Measurements from ENCODE around the gene EGFL7. TPM values are rescaled to one million over a fixed set of nuclear protein-coding genes. Genes with fewer than 3 reads are reported as not detected.

The EGFL7 gene
- total and polyA plus RNA-seq, 2 of the 13 experiments (the other 11 are each of a cell fraction or from before 2014, with no cell fraction given) = 0.20 to 5.1 TPM

DNA sequence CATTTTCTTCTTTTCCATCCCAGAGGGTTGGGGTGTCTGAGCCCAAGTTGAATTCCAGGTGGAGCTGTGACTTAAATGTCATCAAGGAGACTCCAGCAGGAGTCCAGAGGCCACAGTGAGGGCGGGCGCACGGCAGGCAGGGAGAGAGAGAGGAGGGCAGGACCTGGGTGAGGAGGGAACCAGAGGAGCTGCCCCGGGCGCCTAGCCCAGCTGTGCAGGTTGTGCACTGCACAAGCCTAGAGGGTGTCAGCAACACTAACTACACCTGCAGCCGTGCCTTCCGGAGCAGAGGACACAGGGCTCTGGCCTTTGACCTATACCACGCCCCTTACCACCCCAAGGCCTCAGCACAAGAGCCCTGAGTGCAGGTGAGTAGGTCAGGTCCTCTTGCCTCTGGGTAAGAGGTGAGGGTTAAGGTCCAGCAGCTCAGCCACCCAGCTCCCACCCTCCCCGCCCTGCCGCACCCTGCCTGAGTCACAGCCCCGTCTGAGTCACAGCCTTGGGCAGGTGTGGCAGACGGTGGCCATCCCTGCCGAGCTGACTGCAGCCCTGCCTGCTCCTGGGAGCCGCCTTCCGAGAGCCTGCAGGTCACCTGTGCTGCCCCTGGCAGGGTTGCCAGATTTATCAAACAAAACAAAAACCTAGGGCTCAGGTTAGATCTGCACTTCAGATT is 30.9 kb downstream of the EGFL7 start (continued):
- TF ChIP-seq ZNF747 (CRISPR knock-in tag; IDR thresholded peaks at IDR 0.05; ENCODE audit: borderline replicate concordance) = peak; percentile 76; the same call in 1 of the 2 replicates
- no peak for TF ChIP-seq ELF1 (CRISPR knock-in tag; IDR thresholded peaks at IDR 0.05)
- no peak for TF ChIP-seq SIX1 (CRISPR knock-in tag; IDR thresholded peaks at IDR 0.05; ENCODE audit: borderline replicate concordance)
- TF ChIP-seq MLXIP (CRISPR knock-in tag; IDR thresholded peaks at IDR 0.05; ENCODE audit: borderline replicate concordance) = no peak
- no peak for TF ChIP-seq TBL1XR1 (IDR thresholded peaks at IDR 0.05; ENCODE audit: borderline replicate concordance, low read length, partially characterized antibody)
- TF ChIP-seq ZFP37 (CRISPR knock-in tag; IDR thresholded peaks at IDR 0.05; ENCODE audit: borderline replicate concordance) = no peak
- peak; percentile 49; the same call in 1 of the 2 replicates for TF ChIP-seq GMEB1 (CRISPR knock-in tag; IDR thresholded peaks at IDR 0.05; ENCODE audit: borderline replicate concordance)
- TF ChIP-seq SOX5 (CRISPR knock-in tag; IDR thresholded peaks at IDR 0.05; ENCODE audit: borderline replicate concordance) = peak; percentile 51
- TF ChIP-seq ZNF619 (CRISPR knock-in tag; IDR thresholded peaks at IDR 0.05) = no peak
- TF ChIP-seq HMG20A (CRISPR knock-in tag; IDR thresholded peaks at IDR 0.05; ENCODE audit: borderline replicate concordance) = peak; percentile 49; the same call in 1 of the 2 replicates
- TF ChIP-seq ZNF556 (CRISPR knock-in tag; IDR thresholded peaks at IDR 0.05; ENCODE audit: borderline replicate concordance) = peak; percentile 61; the same call in 1 of the 2 replicates
- peak; percentile 84 for TF ChIP-seq ZBTB38 (CRISPR knock-in tag; IDR thresholded peaks at IDR 0.05)
- no peak for TF ChIP-seq FOXC1 (CRISPR knock-in tag; IDR thresholded peaks at IDR 0.05; ENCODE audit: borderline replicate concordance)
- no peak for TF ChIP-seq THAP7 (CRISPR knock-in tag; IDR thresholded peaks at IDR 0.05)
- TF ChIP-seq ZNF713 (CRISPR knock-in tag; IDR thresholded peaks at IDR 0.05) = 0 out of 2 replicates have a peak, but pooled peaks have one; percentile 52
- no peak for TF ChIP-seq ZNF225 (CRISPR knock-in tag; IDR thresholded peaks at IDR 0.05)
- peak; percentile 82; the same call in 1 of the 2 replicates for TF ChIP-seq NCOR1 (IDR thresholded peaks at IDR 0.05; ENCODE audit: borderline replicate concordance, low read length)
- no peak for TF ChIP-seq NFATC3 (CRISPR knock-in tag; IDR thresholded peaks at IDR 0.05)

All from HepG2 (cell line).